Measurements from ENCODE around the gene SULT1A2. TPM values are rescaled to one million over a fixed set of nuclear protein-coding genes. Genes with fewer than 3 reads are reported as not detected.
"Not testable (repeated sequence)": the region's sequence is repeated elsewhere in the genome, so short reads cannot be mapped to it uniquely, and the experiment has no call there.

SULT1A2 gene
- total and polyA plus RNA-seq, 2 donors from 2014 or later: 1.1 to 13.3 TPM

- H3K27me3 ChIP-seq (ENCODE audit: control insufficient read depth, insufficient read depth, low read length); H3K9me3 ChIP-seq (ENCODE audit: control insufficient read depth in 2 of 3, insufficient read depth in 1 of 3, low read length in 3 of 3); FAIRE-seq; H3K27ac ChIP-seq (ENCODE audit: low read depth in 2 of 2, low read length in 2 of 2); H3K4me3 ChIP-seq (ENCODE audit: low read length in 3 of 3); H3K9ac ChIP-seq (ENCODE audit: low read length in 3 of 3); H3K36me3 ChIP-seq (ENCODE audit: control insufficient read depth in 2 of 3, insufficient read depth in 3 of 3, low read length in 3 of 3); intact Hi-C loops (cut with DNase I): not testable (repeated sequence)
- peak in 1 of 5 donors; percentile 8 for DNase-seq
- peaks cover 0 to 13% (median 10%) of the 10 kb centered on the region in 3 donors for H3K4me1 ChIP-seq (ENCODE audit: control insufficient read depth in 2 of 3, insufficient read depth in 2 of 3, low read depth in 1 of 3, low read length in 3 of 3)
Measured at GRCh38 chr16:28607681-28608495, 11.0 kb upstream of the SULT1A2 start.

GRCh38 chr16:28607116-28607623 lies 10.3 kb upstream of the SULT1A2 start:
- no peak overlapping the region for H3K4me3 ChIP-seq (ENCODE audit: low read length in 3 of 3)
- peaks cover 0 to 13% (median 10%) of the 10 kb centered on the region in 3 donors for H3K4me1 ChIP-seq (ENCODE audit: control insufficient read depth in 2 of 3, insufficient read depth in 2 of 3, low read depth in 1 of 3, low read length in 3 of 3)
- H3K27ac ChIP-seq (ENCODE audit: low read depth in 2 of 2, low read length in 2 of 2): no peak overlapping the region
- DNase-seq: peak in 1 of 5 donors; percentile 35
- H3K9ac ChIP-seq (ENCODE audit: low read length in 3 of 3): no peak overlapping the region
- FAIRE-seq: no peak
- H3K27me3 ChIP-seq (ENCODE audit: control insufficient read depth, insufficient read depth, low read length): no peaks in the 10 kb centered on the region
- H3K9me3 ChIP-seq (ENCODE audit: control insufficient read depth in 2 of 3, insufficient read depth in 1 of 3, low read length in 3 of 3): no peaks in the 10 kb centered on the region
- no peaks in the 10 kb centered on the region for H3K36me3 ChIP-seq (ENCODE audit: control insufficient read depth in 2 of 3, insufficient read depth in 3 of 3, low read length in 3 of 3)
- intact Hi-C loops (cut with DNase I): no loop called here
- TF ChIP-seq CTCF (IDR thresholded peaks at IDR 0.05; ENCODE audit: borderline replicate concordance, extremely low read depth, insufficient read depth): no peak

- Histone ChIP-seq H3K9me3 (ENCODE audit: control insufficient read depth in 2 of 3, insufficient read depth in 1 of 3, low read length in 3 of 3) (no peaks in the 10 kb centered on the region), H3K4me3 (ENCODE audit: low read length in 3 of 3) (no peak overlapping the region), H3K36me3 (ENCODE audit: control insufficient read depth in 2 of 3, insufficient read depth in 3 of 3, low read length in 3 of 3) (no peaks in the 10 kb centered on the region), H3K4me1 (ENCODE audit: control insufficient read depth in 2 of 3, insufficient read depth in 2 of 3, low read depth in 1 of 3, low read length in 3 of 3) (peaks cover 0 to 13% (median 10%) of the 10 kb centered on the region in 3 donors), H3K27me3 (ENCODE audit: control insufficient read depth, insufficient read depth, low read length) (no peaks in the 10 kb centered on the region), H3K9ac (ENCODE audit: low read length in 3 of 3) (no peak overlapping the region), H3K27ac (ENCODE audit: low read depth in 2 of 2, low read length in 2 of 2) (no peak overlapping the region)
- FAIRE-seq: no peak
- no peak for TF ChIP-seq CTCF (IDR thresholded peaks at IDR 0.05; ENCODE audit: borderline replicate concordance, extremely low read depth, insufficient read depth)
- intact Hi-C loops (cut with DNase I): no loop called here
- no peak for DNase-seq
Measured at GRCh38 chr16:28606291-28607115, 9.7 kb upstream of the SULT1A2 start.

GRCh38 chr16:28604186-28604565 lies 7.3 kb upstream of the SULT1A2 start:
- H3K9me3 ChIP-seq (ENCODE audit: control insufficient read depth in 2 of 3, insufficient read depth in 1 of 3, low read length in 3 of 3): no peaks in the 10 kb centered on the region
- H3K36me3 ChIP-seq (ENCODE audit: control insufficient read depth in 2 of 3, insufficient read depth in 3 of 3, low read length in 3 of 3): no peaks in the 10 kb centered on the region
- no peak overlapping the region for H3K27ac ChIP-seq (ENCODE audit: low read depth in 2 of 2, low read length in 2 of 2)
- no peaks in the 10 kb centered on the region for H3K27me3 ChIP-seq (ENCODE audit: control insufficient read depth, insufficient read depth, low read length)
- H3K9ac ChIP-seq (ENCODE audit: low read length in 3 of 3): no peak overlapping the region
- H3K4me1 ChIP-seq (ENCODE audit: control insufficient read depth in 2 of 3, insufficient read depth in 2 of 3, low read depth in 1 of 3, low read length in 3 of 3): peaks cover 0 to 3% (median under 1%) of the 10 kb centered on the region in 3 donors
- intact Hi-C loops (cut with DNase I): no loop called here
- no peak for TF ChIP-seq CTCF (IDR thresholded peaks at IDR 0.05; ENCODE audit: borderline replicate concordance, extremely low read depth, insufficient read depth)
- no peak overlapping the region for H3K4me3 ChIP-seq (ENCODE audit: low read length in 3 of 3)
- peak in 1 of 5 donors; percentile 41 for DNase-seq
- no peak for FAIRE-seq
